Epithelial cell of umbilical artery (primary cell): Measurements from ENCODE around the gene CCDC9B. TPM values are rescaled to one million over a fixed set of nuclear protein-coding genes. Genes with fewer than 3 reads are reported as not detected.

Experiments used
- total RNA-seq: library from RNA; depleted of rRNA; stranded (reverse); fragments of >200 nt; gene quantifications from 2 replicates; pipeline ENCODE4 v1.2.3, GENCODE V29; 2014

CCDC9B gene
- total RNA-seq, result 19.5 and 28.4 TPM in 2 replicates

GRCh38 chr15:40340740-40341400 lies at the start of gene CCDC9B:
TSS of gene CCDC9B (minus strand) at chr15:40340939. CDS start at chr15:40340819, 120 bp downstream.

GRCh38 chr15:40382580-40383456 lies 42.1 kb upstream of the CCDC9B start, which contains the start of gene KNSTRN:
TSS of gene KNSTRN (plus strand) at chr15:40382721. CDS start at chr15:40382836, 115 bp downstream.

GRCh38 chr15:40357723-40358470 lies 17.2 kb upstream of the CCDC9B start, which contains the start of gene DISP2:
TSS of gene DISP2 (plus strand) at chr15:40358219. CDS start at chr15:40358322, 103 bp downstream.

GRCh38 chr15:40323239-40323952 lies 17.3 kb downstream of the CCDC9B start, which contains the start of gene INAFM2:
TSS of gene INAFM2 (plus strand) at chr15:40323692. CDS start at chr15:40324056, 364 bp downstream.

GRCh38 chr15:40307421-40308211 lies 33.1 kb downstream of the CCDC9B start, which contains the start of gene PLCB2:
TSS of gene PLCB2 (minus strand) at chr15:40307935. CDS start at chr15:40307672, 263 bp downstream.

GRCh38 chr15:40282869-40283614 lies 57.7 kb downstream of the CCDC9B start, which contains the start of gene ANKRD63:
TSS of gene ANKRD63 (minus strand) at chr15:40283064. CDS start at chr15:40282586, 478 bp downstream.

Other genes with a start within 250 kb of the CCDC9B start
- 2.6 and 7.6 TPM in 2 replicates for gene BMF, start 232.1 kb downstream of the CCDC9B start, total RNA-seq
- 30.2 and 33.7 TPM in 2 replicates for gene BUB1B, start 179.9 kb downstream of the CCDC9B start, total RNA-seq
- not detected in 2 replicates for gene PAK6, start 101.9 kb downstream of the CCDC9B start, total RNA-seq
- not detected in 2 replicates for gene ANKRD63, start 57.9 kb downstream of the CCDC9B start, total RNA-seq
- gene PLCB2, start 33.0 kb downstream of the CCDC9B start, total RNA-seq, result 3.9 and 7.8 TPM in 2 replicates
- gene INAFM2, start 17.2 kb downstream of the CCDC9B start, total RNA-seq, result 16.2 and 36.2 TPM in 2 replicates
- not detected in 2 replicates for gene PHGR1, start 10.1 kb upstream of the CCDC9B start, total RNA-seq
- gene DISP2, start 17.3 kb upstream of the CCDC9B start, total RNA-seq, result under 0.01 and 0.15 TPM in 2 replicates
- gene KNSTRN, start 41.8 kb upstream of the CCDC9B start, total RNA-seq, result 55.2 and 80.5 TPM in 2 replicates
- gene IVD, start 64.9 kb upstream of the CCDC9B start, total RNA-seq, result 43.2 and 70.2 TPM in 2 replicates
- 5.6 and 5.8 TPM in 2 replicates for gene BAHD1, start 100.0 kb upstream of the CCDC9B start, total RNA-seq
- gene CHST14, start 130.0 kb upstream of the CCDC9B start, total RNA-seq, result 10.7 and 12.2 TPM in 2 replicates
- gene CCDC32, start 224.1 kb upstream of the CCDC9B start, total RNA-seq, result 25.7 and 36.2 TPM in 2 replicates
- gene RPUSD2, start 228.4 kb upstream of the CCDC9B start, total RNA-seq, result 17.5 and 19.0 TPM in 2 replicates